ENCODE data around the gene ENTREP3.

GRCh38 chr1:155260276-155260675 is 5.0 kb upstream of the ENTREP3 start:
- TF ChIP-seq CTCF (conservative IDR thresholded peaks at IDR 0.05; ENCODE audit: low read length): no peak
- no peak for TF ChIP-seq EZH2phosphoT487 (IDR thresholded peaks at IDR 0.05; ENCODE audit: borderline replicate concordance, low read depth, low read length)
